MM.1S (cell line): Measurements from ENCODE around the gene AP2A2.

ENCODE experiments used
- DNase-seq: peaks from one replicate; pipeline ENCODE4 v3.0.0-alpha.2; 2015
- H2AFZ ChIP-seq: fragments of 300-600 bp; sonication (generic); 2 replicates; pipeline ENCODE4 v1.6.0; 2016; ENCODE audit warnings: antibody characterized with exemption, low read length
- H3F3A ChIP-seq: fragments of 300-600 bp; sonication (generic); 2 replicates; pipeline ENCODE4 v1.6.1; 2016; ENCODE audit warnings: mild to moderate bottlenecking, antibody characterized with exemption, low read length, moderate library complexity, mixed read lengths; ENCODE audit not compliant: insufficient read depth
- H3K27ac ChIP-seq: fragments of 300-600 bp; sonication (generic); 2 replicates; pipeline ENCODE4 v1.5.1; 2016; ENCODE audit warnings: mild to moderate bottlenecking, low read length
- H3K27me3 ChIP-seq: fragments of 300-600 bp; sonication (generic); replicated peaks from 2 replicates; pipeline ENCODE4 v1.6.0; 2016; ENCODE audit warnings: low read length; ENCODE audit not compliant: insufficient read depth
- H3K36me3 ChIP-seq: fragments of 300-600 bp; sonication (generic); replicated peaks from 2 replicates; pipeline ENCODE4 v1.6.1; 2016; ENCODE audit warnings: mild to moderate bottlenecking, low read length, mixed read lengths; ENCODE audit not compliant: insufficient read depth
- H3K4me1 ChIP-seq: fragments of 300-600 bp; sonication (generic); 2 replicates; pipeline ENCODE4 v1.6.1; 2016; ENCODE audit warnings: low read length, mixed read lengths
- H3K4me2 ChIP-seq: fragments of 300-600 bp; sonication (generic); 2 replicates; pipeline ENCODE4 v1.6.0; 2016; ENCODE audit warnings: low read depth, low read length
- H3K4me3 ChIP-seq: fragments of 300-600 bp; sonication (generic); 2 replicates; pipeline ENCODE4 v1.5.1; 2016; ENCODE audit warnings: low read length, mixed read lengths
- H3K79me2 ChIP-seq: fragments of 300-600 bp; sonication (generic); 2 replicates; pipeline ENCODE4 v1.6.1; 2016; ENCODE audit warnings: mixed run types, low read length, mixed read lengths
- H3K9ac ChIP-seq: fragments of 300-600 bp; sonication (generic); 2 replicates; pipeline ENCODE4 v1.6.1; 2016; ENCODE audit warnings: low read length, mixed read lengths
- H3K9me2 ChIP-seq: fragments of 300-600 bp; sonication (generic); replicated peaks from 2 replicates; pipeline ENCODE4 v1.6.1; 2016; ENCODE audit warnings: mild to moderate bottlenecking, low read length, mixed read lengths; ENCODE audit not compliant: insufficient read depth
- H3K9me3 ChIP-seq: fragments of 300-600 bp; sonication (generic); replicated peaks from 2 replicates; pipeline ENCODE4 v1.6.1; 2016; ENCODE audit warnings: mild to moderate bottlenecking, low read length, mixed read lengths; ENCODE audit not compliant: insufficient read depth
- H4K20me1 ChIP-seq: fragments of 300-600 bp; sonication (generic); 2 replicates; pipeline ENCODE4 v1.6.1; 2016; ENCODE audit warnings: mild to moderate bottlenecking, low read length, moderate library complexity, mixed read lengths; ENCODE audit not compliant: insufficient read depth
- EZH2 ChIP-seq: fragments of 300-600 bp; sonication (generic); optimal IDR thresholded peaks from 2 replicates; pipeline ENCODE3; 2017; ENCODE audit warnings: low read depth, mild to moderate bottlenecking, antibody characterized with exemption, low read length, mixed read lengths
- EZH2phosphoT487 ChIP-seq: fragments of 300-600 bp; sonication (generic); IDR thresholded peaks from 2 replicates; pipeline ENCODE4 v1.6.1; 2018; ENCODE audit warnings: antibody characterized with exemption, low read length
- TF ChIP-seq, protein P1 (sequence below): fragments of 300-600 bp; sonication (generic); IDR thresholded peaks from 2 replicates; pipeline ENCODE4 v1.5.1; 2016; ENCODE audit warnings: antibody characterized with exemption, low read length, mixed read lengths

Gene AP2A2

DNA sequence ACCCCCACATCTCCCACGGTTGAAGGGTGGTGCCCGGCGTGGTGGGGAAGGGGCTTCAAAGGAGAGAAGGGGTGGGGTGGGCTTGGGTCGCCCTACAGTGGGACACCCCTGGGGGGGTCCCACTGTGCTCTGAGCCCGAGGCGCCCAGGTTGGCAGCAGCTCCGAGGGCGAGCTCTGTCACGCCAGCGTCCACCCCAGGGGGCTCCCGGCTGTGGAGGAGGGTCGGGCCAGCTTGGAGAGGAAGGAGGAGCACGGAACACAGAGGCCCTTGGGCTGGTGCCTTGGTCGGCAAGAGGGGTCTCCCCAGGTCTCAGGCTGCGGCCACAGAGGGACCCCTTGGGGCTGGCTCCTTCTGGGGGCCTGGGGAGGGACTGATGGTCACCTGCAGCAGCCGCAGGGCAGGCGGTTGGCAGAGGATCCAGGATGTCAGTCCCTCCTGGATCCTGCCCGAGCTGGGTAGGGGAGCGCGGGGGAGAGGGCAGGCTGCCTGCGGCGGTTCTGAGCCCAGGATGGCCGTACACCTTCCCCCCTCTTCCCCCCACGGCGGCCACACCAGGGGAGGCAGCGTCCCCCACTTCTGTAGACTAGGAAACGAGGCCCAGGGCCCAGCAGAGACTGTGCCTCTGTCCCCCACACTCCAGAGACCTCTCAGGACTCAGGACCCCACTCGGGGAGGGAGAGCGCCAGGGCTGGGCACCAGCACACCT lies 110.1 kb downstream of the AP2A2 start:
- no peaks in the 10 kb centered on the region for H3K36me3 ChIP-seq
- H2AFZ ChIP-seq, result no peak overlapping the region
- DNase-seq, result no peak
- no peak overlapping the region for H3K27ac ChIP-seq
- TF ChIP-seq EZH2phosphoT487, result no peak
- TF ChIP-seq, protein P1, sequence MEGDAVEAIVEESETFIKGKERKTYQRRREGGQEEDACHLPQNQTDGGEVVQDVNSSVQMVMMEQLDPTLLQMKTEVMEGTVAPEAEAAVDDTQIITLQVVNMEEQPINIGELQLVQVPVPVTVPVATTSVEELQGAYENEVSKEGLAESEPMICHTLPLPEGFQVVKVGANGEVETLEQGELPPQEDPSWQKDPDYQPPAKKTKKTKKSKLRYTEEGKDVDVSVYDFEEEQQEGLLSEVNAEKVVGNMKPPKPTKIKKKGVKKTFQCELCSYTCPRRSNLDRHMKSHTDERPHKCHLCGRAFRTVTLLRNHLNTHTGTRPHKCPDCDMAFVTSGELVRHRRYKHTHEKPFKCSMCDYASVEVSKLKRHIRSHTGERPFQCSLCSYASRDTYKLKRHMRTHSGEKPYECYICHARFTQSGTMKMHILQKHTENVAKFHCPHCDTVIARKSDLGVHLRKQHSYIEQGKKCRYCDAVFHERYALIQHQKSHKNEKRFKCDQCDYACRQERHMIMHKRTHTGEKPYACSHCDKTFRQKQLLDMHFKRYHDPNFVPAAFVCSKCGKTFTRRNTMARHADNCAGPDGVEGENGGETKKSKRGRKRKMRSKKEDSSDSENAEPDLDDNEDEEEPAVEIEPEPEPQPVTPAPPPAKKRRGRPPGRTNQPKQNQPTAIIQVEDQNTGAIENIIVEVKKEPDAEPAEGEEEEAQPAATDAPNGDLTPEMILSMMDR, result no peak
- TF ChIP-seq EZH2, result no peak
- H3K9ac ChIP-seq, result no peak overlapping the region
- no peaks in the 10 kb centered on the region for H3K4me1 ChIP-seq
- no peaks in the 10 kb centered on the region for H3K79me2 ChIP-seq
- no peak overlapping the region for H3K4me2 ChIP-seq
- H3K9me2 ChIP-seq, result no peaks in the 10 kb centered on the region
- H3K9me3 ChIP-seq, result no peaks in the 10 kb centered on the region
- H3F3A ChIP-seq, result no peaks in the 10 kb centered on the region
- H4K20me1 ChIP-seq, result no peaks in the 10 kb centered on the region
- H3K27me3 ChIP-seq, result peaks cover 88% of the 10 kb centered on the region
- no peak overlapping the region for H3K4me3 ChIP-seq

- Histone ChIP-seq H3K9me2 (no peaks in the 10 kb centered on the region), H3K36me3 (no peaks in the 10 kb centered on the region), H2AFZ (no peak within 1 kb of the TSS), H3K9me3 (no peaks in the 10 kb centered on the region), H3K27ac (no peak within 1 kb of the TSS), H3K4me1 (no peaks in the 10 kb centered on the region), H3K4me2 (no peak within 1 kb of the TSS), H3K4me3 (no peak within 1 kb of the TSS), H3F3A (no peaks in the 10 kb centered on the region), H3K9ac (no peak within 1 kb of the TSS), H4K20me1 (no peaks in the 10 kb centered on the region), H3K79me2 (no peaks in the 10 kb centered on the region), H3K27me3 (peaks cover 91% of the 10 kb centered on the region)
- DNase-seq, result no peak
- no peak for TF ChIP-seq EZH2
- TF ChIP-seq, protein P1, result no peak
- no peak for TF ChIP-seq EZH2phosphoT487
Measured at GRCh38 chr11:1036303-1036923, 110.7 kb downstream of the AP2A2 start, which contains the start of gene MUC6. Gene MUC6, minus strand, starts transcription at chr11:1036718. Its CDS starts 63 bp downstream, at chr11:1036655.

GRCh38 chr11:1036931-1037330 lies 111.3 kb downstream of the AP2A2 start:
- no peaks in the 10 kb centered on the region for H3F3A ChIP-seq
- no peaks in the 10 kb centered on the region for H3K36me3 ChIP-seq
- H3K27ac ChIP-seq, result no peak overlapping the region
- H2AFZ ChIP-seq, result no peak overlapping the region
- no peaks in the 10 kb centered on the region for H3K4me1 ChIP-seq
- H3K27me3 ChIP-seq, result peaks cover 91% of the 10 kb centered on the region
- DNase-seq, result no peak
- no peaks in the 10 kb centered on the region for H3K9me3 ChIP-seq
- no peaks in the 10 kb centered on the region for H3K9me2 ChIP-seq
- no peaks in the 10 kb centered on the region for H3K79me2 ChIP-seq
- no peaks in the 10 kb centered on the region for H4K20me1 ChIP-seq
- no peak overlapping the region for H3K4me2 ChIP-seq
- TF ChIP-seq EZH2phosphoT487 (no peak), EZH2 (no peak)
- TF ChIP-seq, protein P1, result no peak
- no peak overlapping the region for H3K9ac ChIP-seq
- no peak overlapping the region for H3K4me3 ChIP-seq
